A549 (cell line): ENCODE results near the gene SORT1. TPM values are rescaled to one million over a fixed set of nuclear protein-coding genes. Genes with fewer than 3 reads are reported as not detected.

ENCODE experiments used
- ATAC-seq, 2 experiments: fragments of 200-7000 bp in 1 of 2; fragments of >200 bp in 1 of 2; cut with Nextera tagmentation in 1 of 2; cut with Tn5 transposase in 1 of 2; 3 replicates each; pipeline versions ENCODE4 v1.8.0 to v1.9.1; 2018 to 2020; ENCODE audit warnings: mild to moderate bottlenecking in 1 of 2, moderate library complexity in 1 of 2
- CTCF ChIA-PET: fragments of 300-600 bp; sonication (Branson Sonifier 250); formaldehyde crosslinking; extraction: SDS; loops from one replicate; lab custom pipeline; 2021; ENCODE audit warnings: antibody characterized with exemption, inconsistent platforms; lab: Yijun Ruan, JAX
- POLR2A ChIA-PET: fragments of 350-600 bp; formaldehyde crosslinking; extraction: SDS; loops from one replicate; lab custom pipeline; 2021; ENCODE audit warnings: antibody characterized with exemption, inconsistent platforms; lab: Yijun Ruan, JAX
- DNase-seq, 2 experiments: peaks; one replicate each; pipeline versions ENCODE4 v3.0.0 to v3.0.0-alpha.2; 2011 to 2016; ENCODE audit warnings: low read depth in 1 of 2, low spot score in 1 of 2
- FAIRE-seq: peaks from 2 replicates; lab custom pipeline; 2011; peaks lifted over from hg19 to GRCh38; lab: Jason Lieb, UNC
- H3K27ac ChIP-seq, 2 experiments: fragments of >200 bp; sonication (Bioruptor Twin); formaldehyde crosslinking; 3 replicates each; pipeline ENCODE4 v1.5.1; 2016 to 2017
- H3K4me1 ChIP-seq: fragments of >200 bp; sonication (Bioruptor Twin); formaldehyde crosslinking; 3 replicates; pipeline ENCODE4 v1.6.1; 2016
- H3K4me2 ChIP-seq: fragments of >200 bp; sonication (Bioruptor Twin); formaldehyde crosslinking; 3 replicates; pipeline ENCODE4 v1.6.1; 2016
- H3K4me3 ChIP-seq: fragments of >200 bp; sonication (Bioruptor Twin); formaldehyde crosslinking; 3 replicates; pipeline ENCODE4 v1.5.1; 2016
- H3K9me3 ChIP-seq: fragments of >200 bp; sonication (Bioruptor Twin); formaldehyde crosslinking; 3 replicates; pipeline ENCODE4 v1.6.1; 2016
- ATOH8 ChIP-seq: fragments of 250-450 bp; sonication (Bioruptor Pico); IDR thresholded peaks from 2 replicates; pipeline ENCODE4 v1.5.0; 2020; ENCODE audit warnings: low read depth, mild to moderate bottlenecking, moderate library complexity
- BHLHE40 ChIP-seq: IDR thresholded peaks from 2 replicates; pipeline ENCODE4 v1.6.1; 2012; ENCODE audit warnings: low read depth, low read length, inconsistent platforms
- CBX8 ChIP-seq: fragments of 200-600 bp; sonication (generic); IDR thresholded peaks from 2 replicates; pipeline ENCODE4 v1.6.1; 2016
- CEBPB ChIP-seq, 2 experiments: fragments of >200 bp in 1 of 2; sonication (Bioruptor Twin) in 1 of 2; formaldehyde crosslinking in 1 of 2; IDR thresholded peaks; 2 replicates each; pipeline ENCODE4 v1.6.1; 2012 to 2016
- CHD4 ChIP-seq: fragments of 200-600 bp; sonication (generic); IDR thresholded peaks from 2 replicates; pipeline ENCODE4 v1.6.1; 2016; ENCODE audit warnings: antibody characterized with exemption, mild to moderate bottlenecking, borderline replicate concordance
- CTCF ChIP-seq: fragments of >200 bp; sonication (Bioruptor Twin); formaldehyde crosslinking; IDR thresholded peaks from 3 replicates; pipeline ENCODE4 v1.5.1; 2016
- E2F6 ChIP-seq: IDR thresholded peaks from 2 replicates; pipeline ENCODE4 v1.6.1; 2012; ENCODE audit warnings: low read depth, borderline replicate concordance
- ESRRA ChIP-seq: fragments of 150-350 bp; IDR thresholded peaks from 2 replicates; pipeline ENCODE4 v1.6.1; 2014; ENCODE audit warnings: mild to moderate bottlenecking, low read length, borderline replicate concordance
- HEYL ChIP-seq: fragments of 250-450 bp; sonication (Bioruptor Pico); IDR thresholded peaks from 2 replicates; pipeline ENCODE4 v1.8.0; 2021; ENCODE audit warnings: mild to moderate bottlenecking, moderate library complexity
- HOXA7 ChIP-seq: fragments of 250-450 bp; sonication (Bioruptor Pico); IDR thresholded peaks from 2 replicates; pipeline ENCODE4 v1.5.0; 2020; ENCODE audit warnings: mild to moderate bottlenecking, moderate library complexity
- JUN ChIP-seq, 2 experiments: fragments of >200 bp; sonication (Bioruptor Twin); formaldehyde crosslinking; IDR thresholded peaks; 2 replicates in 1 of 2; 3 replicates in 1 of 2; pipeline ENCODE4 v1.6.1; 2016 to 2017
- JUNB ChIP-seq: fragments of >200 bp; sonication (Bioruptor Twin); formaldehyde crosslinking; IDR thresholded peaks from 2 replicates; pipeline ENCODE4 v1.6.1; 2016
- MAX ChIP-seq: IDR thresholded peaks from 2 replicates; pipeline ENCODE4 v1.6.1; 2012
- MYC ChIP-seq: IDR thresholded peaks from 2 replicates; pipeline ENCODE4 v1.6.1; 2012; ENCODE audit warnings: mild to moderate bottlenecking, inconsistent platforms, low read length, improper control_type of control experiment, borderline replicate concordance
- NFE2L2 ChIP-seq: fragments of 150-350 bp; conservative IDR thresholded peaks from 2 replicates; pipeline ENCODE4 v1.6.1; 2014; ENCODE audit warnings: low read length
- POLR2A ChIP-seq: IDR thresholded peaks from 2 replicates; pipeline ENCODE4 v1.6.1; 2012; ENCODE audit warnings: mild to moderate bottlenecking, low read length
- RARB ChIP-seq: fragments of 250-450 bp; sonication (Bioruptor Pico); IDR thresholded peaks from 2 replicates; pipeline ENCODE4 v1.8.0; 2021; ENCODE audit warnings: mild to moderate bottlenecking, moderate library complexity
- SREBF2 ChIP-seq: fragments of 450-650 bp; IDR thresholded peaks from 2 replicates; pipeline ENCODE4 v1.6.1; 2014; ENCODE audit warnings: mild to moderate bottlenecking, moderate library complexity
- ZFP36 ChIP-seq: fragments of 450-650 bp; IDR thresholded peaks from 2 replicates; pipeline ENCODE4 v1.6.1; 2014; ENCODE audit warnings: borderline replicate concordance; ENCODE audit not compliant: partially characterized antibody
- WGBS: methylation state at CpG from one replicate; pipeline ENCODE4 v1.1.6; 2017; ENCODE audit errors: missing lambda C conversion rate; 5-methylcytosine and 5-hydroxymethylcytosine counted together
- polyA plus RNA-seq, 4 experiments: library from polyadenylated mRNA; depleted of rRNA in 3 of 4; stranded (reverse); fragments of >200 nt; fragmentation: RNase III in 1 of 4; extraction: RNeasy Plus Mini Kit Qiagen cat#74134 plus additional on column Dnase treatment in 1 of 4; gene quantifications; 2 replicates in 3 of 4; 3 replicates in 1 of 4; pipeline ENCODE4 v1.2.3, GENCODE V29; 2011 to 2017
- TF ChIP-seq, protein P1 (sequence below): fragments of 150-350 bp; IDR thresholded peaks from 2 replicates; pipeline ENCODE4 v1.6.1; 2014; ENCODE audit warnings: low read depth, mild to moderate bottlenecking, low read length
- TF ChIP-seq, protein P2 (sequence below): fragments of 200-600 bp; sonication (generic); IDR thresholded peaks from 2 replicates; pipeline ENCODE4 v1.6.1; 2016; ENCODE audit warnings: antibody characterized with exemption, mild to moderate bottlenecking, moderate library complexity
- TF ChIP-seq, protein P3 (sequence below): fragments of 450-650 bp; IDR thresholded peaks from 2 replicates; pipeline ENCODE4 v1.6.1; 2014; ENCODE audit warnings: antibody characterized with exemption
- TF ChIP-seq, protein P4 (sequence below): fragments of 250-450 bp; sonication (Bioruptor Pico); IDR thresholded peaks from 2 replicates; pipeline ENCODE4 v1.5.0; 2021; ENCODE audit warnings: mild to moderate bottlenecking, moderate library complexity, borderline replicate concordance

SORT1 gene
- polyA plus RNA-seq, 2 of the 4 experiments (the other 2 are of a cell fraction): 6.0 to 14.7 TPM

DNA sequence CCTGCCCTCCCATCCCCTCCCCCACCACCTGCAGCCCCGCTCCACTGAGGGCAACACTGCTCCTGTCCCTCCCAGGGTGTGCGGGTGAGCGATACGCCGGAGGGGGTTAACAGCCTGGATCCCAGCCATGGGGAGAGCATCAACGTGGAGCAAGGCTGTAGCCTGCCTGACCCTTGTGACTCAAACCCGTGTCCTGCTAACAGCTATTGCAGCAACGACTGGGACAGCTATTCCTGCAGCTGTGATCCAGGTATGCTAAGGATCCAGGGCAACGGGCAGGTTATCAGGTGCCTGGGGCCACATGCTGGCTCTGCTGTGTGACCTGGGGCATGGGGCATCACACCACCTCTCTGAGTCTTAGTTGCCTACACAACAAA is 133.4 kb downstream of the SORT1 start:
- WGBS: no CpG with 5 or more reads among the region's 9 CpGs
- ChIA-PET POLR2A (interaction anchor here (0.5 kb wide), 1 partner anchor 21 kb away, joined by 3 read pairs; no protein-coding TSS in a partner anchor), CTCF (interaction anchor here (0.5 to 4.1 kb wide), 34 partner anchors 9 to 268 kb away, joined by 3 to 69 read pairs (median 4); partner anchors contain the start of genes CELSR2, PSRC1, SARS1 and SORT1)
- TF ChIP-seq JUNB (no peak), MYC (no peak), SREBF2 (no peak), NFE2L2 (no peak), CEBPB (IDR thresholded peaks at IDR 0.05) (no peak), RARB (CRISPR knock-in tag) (no peak), CTCF (no peak), POLR2A (no peak), ZFP36 (no peak), ESRRA (no peak), E2F6 (no peak), HEYL (no peak)
- TF ChIP-seq, protein P1, sequence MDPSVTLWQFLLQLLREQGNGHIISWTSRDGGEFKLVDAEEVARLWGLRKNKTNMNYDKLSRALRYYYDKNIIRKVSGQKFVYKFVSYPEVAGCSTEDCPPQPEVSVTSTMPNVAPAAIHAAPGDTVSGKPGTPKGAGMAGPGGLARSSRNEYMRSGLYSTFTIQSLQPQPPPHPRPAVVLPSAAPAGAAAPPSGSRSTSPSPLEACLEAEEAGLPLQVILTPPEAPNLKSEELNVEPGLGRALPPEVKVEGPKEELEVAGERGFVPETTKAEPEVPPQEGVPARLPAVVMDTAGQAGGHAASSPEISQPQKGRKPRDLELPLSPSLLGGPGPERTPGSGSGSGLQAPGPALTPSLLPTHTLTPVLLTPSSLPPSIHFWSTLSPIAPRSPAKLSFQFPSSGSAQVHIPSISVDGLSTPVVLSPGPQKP: no peak
- H3K27ac ChIP-seq: peak overlapping the region in 1 of 2 experiments; percentile 57; a peak in 2 of 6 replicates
- FAIRE-seq (no peak), DNase-seq (no peak), ATAC-seq (no peak)
- no peak overlapping the region for H3K4me2 ChIP-seq
- H3K9me3 ChIP-seq: no peaks in the 10 kb centered on the region
- no peaks in the 10 kb centered on the region; the same call in 2 of the 3 replicates for H3K4me1 ChIP-seq
- H3K4me3 ChIP-seq: no peak overlapping the region

- FAIRE-seq (no peak), ATAC-seq (peak; percentile 92 to 99), DNase-seq (peak; percentile 85 to 95)
- 15% methylated on average over 10 of the region's 29 CpGs for WGBS
- CTCF ChIA-PET: interaction anchor here (0.6 to 4.1 kb wide), 34 partner anchors 9 to 269 kb away, joined by 3 to 69 read pairs (median 4); partner anchors contain the start of genes CELSR2, PSRC1, SARS1 and SORT1
- H3K4me1 ChIP-seq: no peaks in the 10 kb centered on the region; the same call in 2 of the 3 replicates
- no peak overlapping the region for H3K4me2 ChIP-seq
- no peaks in the 10 kb centered on the region for H3K9me3 ChIP-seq
- H3K4me3 ChIP-seq: no peak overlapping the region
- POLR2A ChIA-PET: interaction anchor here (0.5 kb wide), 1 partner anchor 21 kb away, joined by 3 read pairs; no protein-coding TSS in a partner anchor
- H3K27ac ChIP-seq: peak overlapping the region in 1 of 2 experiments; percentile 57; a peak in 2 of 6 replicates
- TF ChIP-seq, protein P2, sequence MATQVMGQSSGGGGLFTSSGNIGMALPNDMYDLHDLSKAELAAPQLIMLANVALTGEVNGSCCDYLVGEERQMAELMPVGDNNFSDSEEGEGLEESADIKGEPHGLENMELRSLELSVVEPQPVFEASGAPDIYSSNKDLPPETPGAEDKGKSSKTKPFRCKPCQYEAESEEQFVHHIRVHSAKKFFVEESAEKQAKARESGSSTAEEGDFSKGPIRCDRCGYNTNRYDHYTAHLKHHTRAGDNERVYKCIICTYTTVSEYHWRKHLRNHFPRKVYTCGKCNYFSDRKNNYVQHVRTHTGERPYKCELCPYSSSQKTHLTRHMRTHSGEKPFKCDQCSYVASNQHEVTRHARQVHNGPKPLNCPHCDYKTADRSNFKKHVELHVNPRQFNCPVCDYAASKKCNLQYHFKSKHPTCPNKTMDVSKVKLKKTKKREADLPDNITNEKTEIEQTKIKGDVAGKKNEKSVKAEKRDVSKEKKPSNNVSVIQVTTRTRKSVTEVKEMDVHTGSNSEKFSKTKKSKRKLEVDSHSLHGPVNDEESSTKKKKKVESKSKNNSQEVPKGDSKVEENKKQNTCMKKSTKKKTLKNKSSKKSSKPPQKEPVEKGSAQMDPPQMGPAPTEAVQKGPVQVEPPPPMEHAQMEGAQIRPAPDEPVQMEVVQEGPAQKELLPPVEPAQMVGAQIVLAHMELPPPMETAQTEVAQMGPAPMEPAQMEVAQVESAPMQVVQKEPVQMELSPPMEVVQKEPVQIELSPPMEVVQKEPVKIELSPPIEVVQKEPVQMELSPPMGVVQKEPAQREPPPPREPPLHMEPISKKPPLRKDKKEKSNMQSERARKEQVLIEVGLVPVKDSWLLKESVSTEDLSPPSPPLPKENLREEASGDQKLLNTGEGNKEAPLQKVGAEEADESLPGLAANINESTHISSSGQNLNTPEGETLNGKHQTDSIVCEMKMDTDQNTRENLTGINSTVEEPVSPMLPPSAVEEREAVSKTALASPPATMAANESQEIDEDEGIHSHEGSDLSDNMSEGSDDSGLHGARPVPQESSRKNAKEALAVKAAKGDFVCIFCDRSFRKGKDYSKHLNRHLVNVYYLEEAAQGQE: no peak
- no peak for TF ChIP-seq HEYL
- TF ChIP-seq ZFP36: no peak
- TF ChIP-seq CBX8: no peak
- TF ChIP-seq SREBF2: no peak
- peak; percentile 43; the same call in 1 of the 2 replicates for TF ChIP-seq ATOH8 (CRISPR knock-in tag)
- TF ChIP-seq, protein P3, sequence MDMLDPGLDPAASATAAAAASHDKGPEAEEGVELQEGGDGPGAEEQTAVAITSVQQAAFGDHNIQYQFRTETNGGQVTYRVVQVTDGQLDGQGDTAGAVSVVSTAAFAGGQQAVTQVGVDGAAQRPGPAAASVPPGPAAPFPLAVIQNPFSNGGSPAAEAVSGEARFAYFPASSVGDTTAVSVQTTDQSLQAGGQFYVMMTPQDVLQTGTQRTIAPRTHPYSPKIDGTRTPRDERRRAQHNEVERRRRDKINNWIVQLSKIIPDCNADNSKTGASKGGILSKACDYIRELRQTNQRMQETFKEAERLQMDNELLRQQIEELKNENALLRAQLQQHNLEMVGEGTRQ: no peak
- no peak for TF ChIP-seq HOXA7
- TF ChIP-seq JUNB: no peak
- TF ChIP-seq JUN (IDR thresholded peaks at IDR 0.05): no peak
- TF ChIP-seq MAX: peak; percentile 96
- TF ChIP-seq, protein P4, sequence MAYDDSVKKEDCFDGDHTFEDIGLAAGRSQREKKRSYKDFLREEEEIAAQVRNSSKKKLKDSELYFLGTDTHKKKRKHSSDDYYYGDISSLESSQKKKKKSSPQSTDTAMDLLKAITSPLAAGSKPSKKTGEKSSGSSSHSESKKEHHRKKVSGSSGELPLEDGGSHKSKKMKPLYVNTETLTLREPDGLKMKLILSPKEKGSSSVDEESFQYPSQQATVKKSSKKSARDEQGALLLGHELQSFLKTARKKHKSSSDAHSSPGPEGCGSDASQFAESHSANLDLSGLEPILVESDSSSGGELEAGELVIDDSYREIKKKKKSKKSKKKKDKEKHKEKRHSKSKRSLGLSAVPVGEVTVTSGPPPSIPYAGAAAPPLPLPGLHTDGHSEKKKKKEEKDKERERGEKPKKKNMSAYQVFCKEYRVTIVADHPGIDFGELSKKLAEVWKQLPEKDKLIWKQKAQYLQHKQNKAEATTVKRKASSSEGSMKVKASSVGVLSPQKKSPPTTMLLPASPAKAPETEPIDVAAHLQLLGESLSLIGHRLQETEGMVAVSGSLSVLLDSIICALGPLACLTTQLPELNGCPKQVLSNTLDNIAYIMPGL: no peak
- peak; percentile 91; the same call in 1 of the 2 replicates for TF ChIP-seq MYC
- TF ChIP-seq NFE2L2: no peak
- no peak for TF ChIP-seq BHLHE40
- TF ChIP-seq CHD4: no peak
Measured at GRCh38 chr1:109263597-109264378, 133.9 kb downstream of the SORT1 start.
